Medulla oblongata (tissue), 1 donor: ENCODE measurements around the gene DNAL1.
"Not testable (repeated sequence)": the region's sequence is repeated elsewhere in the genome, so short reads cannot be mapped to it uniquely, and the experiment has no call there.

Source experiments
- DNase-seq: peaks from one replicate; pipeline ENCODE4 v3.0.0-alpha.2; 2015; ENCODE audit errors: extremely low spot score

The DNAL1 gene

GRCh38 chr14:73640796-73641365 is 3.9 kb upstream of the DNAL1 start:
- DNase-seq, result no peak

DNA sequence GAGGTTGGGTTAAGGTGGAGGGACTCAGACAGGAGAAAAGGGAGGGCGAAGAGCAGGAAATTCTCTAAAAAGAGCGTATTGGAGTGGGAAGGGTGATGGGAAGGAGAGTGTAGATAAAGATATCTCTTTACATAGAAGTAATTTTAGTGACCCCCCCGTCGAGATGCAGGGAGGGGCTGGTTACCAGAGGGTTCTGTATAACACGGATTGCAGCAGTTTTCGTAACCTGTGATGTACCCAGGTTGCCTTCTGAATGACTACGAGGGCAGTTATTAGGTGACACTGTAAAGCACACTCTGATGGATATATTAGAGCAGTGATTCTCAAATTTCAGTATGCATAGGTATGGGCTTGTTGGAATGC is 443 bp downstream of the DNAL1 start:
- no peak for DNase-seq

GRCh38 chr14:73651005-73651404 is 6.2 kb downstream of the DNAL1 start:
- DNase-seq, result no peak

DNA sequence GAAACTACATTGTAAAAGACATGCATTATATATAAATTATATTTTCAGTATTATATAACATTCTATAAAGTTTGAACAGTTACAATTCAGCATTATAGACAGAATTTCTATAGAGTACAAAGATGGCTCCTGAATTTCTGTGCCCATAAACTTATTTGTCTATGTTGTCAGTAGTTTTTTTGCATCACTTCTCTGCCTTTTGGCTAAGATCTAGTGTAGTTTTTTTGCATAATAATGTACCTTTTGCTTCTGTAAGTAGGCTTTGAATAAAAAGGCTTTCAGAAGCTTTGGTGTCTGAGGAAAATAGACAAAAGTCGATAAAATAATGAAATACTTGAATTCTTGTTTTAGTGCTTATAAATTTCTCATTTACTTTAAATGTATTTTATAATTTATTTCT is 11.1 kb downstream of the DNAL1 start:
- DNase-seq, result no peak

DNA sequence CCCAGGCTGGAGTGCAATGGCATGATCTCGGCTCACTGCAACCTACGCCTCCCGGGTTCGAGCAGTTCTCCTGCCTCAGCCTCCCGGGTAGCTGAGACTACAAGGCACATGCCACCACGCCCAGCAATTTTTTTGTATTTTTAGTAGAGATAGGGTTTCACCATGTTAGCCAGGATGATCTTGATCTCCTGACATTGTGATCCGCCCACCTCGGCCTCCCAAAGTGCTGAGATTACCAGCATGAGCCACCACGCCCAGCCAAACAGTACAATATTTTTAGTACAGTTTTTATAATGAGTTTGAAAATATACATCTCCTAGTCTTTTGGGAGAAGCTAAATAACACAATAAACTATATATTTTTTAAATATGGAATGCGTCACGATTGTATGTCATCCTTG is 14.4 kb downstream of the DNAL1 start:
- DNase-seq, result not testable (repeated sequence)

DNA sequence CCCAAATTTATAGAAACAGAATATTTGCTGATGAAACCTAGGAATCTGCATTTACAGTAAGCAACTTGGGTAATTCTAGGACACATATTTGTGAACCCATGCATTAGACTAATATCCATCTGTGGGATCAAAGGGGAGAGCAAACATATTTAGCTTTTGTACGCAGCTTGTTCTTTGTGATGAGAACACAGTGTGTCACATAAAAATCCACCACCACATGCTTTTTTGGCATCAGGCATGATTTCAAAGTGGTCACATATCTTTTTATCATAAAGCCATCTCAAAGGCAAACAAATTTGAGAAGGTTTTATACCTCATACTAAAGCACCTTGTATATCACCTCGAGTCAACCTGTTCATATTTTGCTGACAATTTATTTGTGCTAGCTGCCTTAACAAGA is 15.7 kb downstream of the DNAL1 start:
- DNase-seq, result no peak

GRCh38 chr14:73661872-73662271 is 17.1 kb downstream of the DNAL1 start:
- no peak for DNase-seq

- DNase-seq, result no peak
These were observed 17.7 kb downstream of the DNAL1 start for GRCh38 chr14:73662487-73662943.

DNA sequence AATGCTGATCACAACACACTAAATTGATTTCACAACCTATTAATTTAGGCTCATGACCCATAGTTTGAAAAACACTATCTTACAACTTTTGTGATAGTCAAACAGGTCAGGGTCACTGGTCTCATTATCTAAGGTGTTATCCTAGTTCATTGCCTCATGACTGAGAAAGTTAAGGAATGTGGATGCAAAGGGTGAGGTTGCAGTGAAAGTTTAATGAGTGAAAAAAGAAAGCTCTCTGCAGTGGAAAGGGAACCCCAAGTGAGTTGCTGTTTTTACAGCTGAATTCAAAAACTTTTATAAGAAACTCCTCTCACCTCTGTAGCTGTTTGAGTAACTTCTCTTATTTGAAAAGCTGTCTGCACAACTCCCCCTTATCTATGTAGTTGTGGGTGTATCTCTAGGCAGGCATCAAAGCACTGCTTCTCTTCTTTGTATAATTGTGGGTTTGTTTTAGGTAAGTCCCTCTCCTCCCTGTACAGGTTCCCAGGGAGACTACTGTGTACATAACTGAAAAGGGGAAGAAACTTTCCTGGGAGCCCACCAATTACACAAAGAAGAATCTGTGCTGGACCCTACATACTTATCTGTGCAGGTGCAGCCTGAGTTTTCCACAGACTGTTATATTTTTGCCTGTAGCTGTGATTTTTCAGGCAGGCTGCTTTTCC is 18.9 kb downstream of the DNAL1 start:
- DNase-seq, result no peak

DNA sequence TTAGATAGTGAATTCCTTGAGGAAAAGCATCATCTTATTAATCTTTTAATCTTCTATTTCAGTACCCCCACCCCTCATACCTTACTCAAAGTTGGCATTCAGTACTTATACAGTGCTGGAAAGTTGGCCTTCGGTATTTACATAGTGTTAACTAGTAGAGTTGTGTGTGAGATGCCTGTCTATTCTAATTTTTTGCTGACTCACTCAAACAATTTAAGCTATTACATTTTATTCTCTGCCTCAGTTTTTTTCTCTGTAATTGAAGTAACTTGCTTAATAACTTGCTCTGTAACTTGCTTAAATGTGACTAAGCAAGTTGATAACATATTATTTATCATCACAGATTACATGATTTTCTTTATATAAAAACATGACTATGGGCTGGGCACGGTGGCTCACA is 20.3 kb downstream of the DNAL1 start:
- no peak for DNase-seq

DNA sequence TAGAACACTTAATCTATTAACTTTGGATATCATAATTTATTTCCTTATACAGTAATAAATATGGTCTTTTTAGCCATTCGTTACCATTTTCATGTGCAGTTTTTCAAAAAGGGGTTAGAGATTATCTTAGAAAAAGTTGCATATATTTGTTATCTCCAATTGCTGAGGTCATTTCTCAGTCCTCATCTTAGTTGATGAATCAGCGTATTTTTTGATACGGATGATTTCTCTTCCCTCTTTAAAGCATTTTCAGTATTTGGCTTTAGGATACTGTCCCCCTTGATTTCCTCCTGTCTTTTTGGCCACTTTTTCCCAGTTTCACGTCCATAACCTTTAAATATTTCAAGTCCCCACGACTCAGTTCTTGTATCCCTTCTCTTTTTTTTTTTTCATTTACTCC is 21.8 kb downstream of the DNAL1 start:
- no peak for DNase-seq

DNA sequence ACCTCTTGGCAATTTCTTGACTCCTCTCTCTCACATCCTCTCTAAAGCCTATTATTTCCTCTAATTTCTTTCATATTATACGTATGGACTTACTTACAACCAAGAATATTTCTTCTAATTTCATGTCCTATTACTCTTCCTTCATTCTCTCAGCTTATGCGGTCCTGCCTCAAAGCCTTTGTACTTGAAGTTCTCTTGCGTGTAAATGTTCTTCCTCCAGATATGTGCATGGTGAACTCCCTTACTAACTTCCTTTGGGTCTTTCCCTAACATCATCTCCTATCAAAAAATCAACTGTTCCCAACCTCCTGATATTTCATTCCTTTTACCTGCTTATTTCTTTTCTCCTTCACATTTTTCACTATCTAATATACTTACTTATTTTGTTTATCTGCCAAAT is 23.1 kb downstream of the DNAL1 start:
- DNase-seq, result no peak

GRCh38 chr14:73674986-73675385 is 30.2 kb downstream of the DNAL1 start:
- no peak for DNase-seq

DNA sequence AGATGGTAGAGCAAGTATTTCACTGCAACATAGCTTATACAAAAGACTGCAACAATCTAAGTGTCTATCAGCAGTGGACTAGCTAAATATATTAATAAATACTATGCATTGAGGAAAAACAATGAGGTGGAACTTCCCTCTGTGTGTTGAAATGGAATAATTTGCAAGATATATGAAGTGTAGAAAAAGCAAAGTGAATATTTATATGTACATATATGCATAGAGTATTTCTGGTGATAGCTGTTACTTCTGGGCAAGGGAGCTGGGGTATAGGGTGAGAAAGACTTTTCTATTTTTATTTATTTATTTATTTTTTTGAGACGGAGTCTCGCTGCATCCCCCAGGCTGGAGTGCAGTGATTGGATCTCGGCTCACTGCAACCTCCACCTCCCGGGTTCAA is 33.9 kb downstream of the DNAL1 start:
- DNase-seq, result no peak

DNA sequence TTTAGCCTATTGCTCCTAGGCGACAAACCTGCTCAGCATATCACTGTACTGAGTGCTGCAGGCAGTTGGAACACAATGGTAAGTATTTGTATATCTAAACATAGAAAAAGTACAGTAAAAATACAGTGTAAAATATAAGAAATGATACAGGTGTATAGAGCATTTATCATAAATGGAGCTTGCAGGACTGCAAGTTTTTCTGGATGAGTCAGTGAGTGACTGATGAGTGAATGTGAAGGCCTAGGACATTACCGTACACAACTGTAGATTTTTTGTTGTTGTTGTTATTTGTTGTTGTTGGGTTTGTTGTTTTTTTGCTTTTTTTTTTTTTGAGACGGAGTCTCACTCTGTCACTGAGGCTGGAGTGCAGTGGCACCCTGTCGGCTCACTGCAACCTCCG is 36.0 kb downstream of the DNAL1 start:
- no peak for DNase-seq

DNA sequence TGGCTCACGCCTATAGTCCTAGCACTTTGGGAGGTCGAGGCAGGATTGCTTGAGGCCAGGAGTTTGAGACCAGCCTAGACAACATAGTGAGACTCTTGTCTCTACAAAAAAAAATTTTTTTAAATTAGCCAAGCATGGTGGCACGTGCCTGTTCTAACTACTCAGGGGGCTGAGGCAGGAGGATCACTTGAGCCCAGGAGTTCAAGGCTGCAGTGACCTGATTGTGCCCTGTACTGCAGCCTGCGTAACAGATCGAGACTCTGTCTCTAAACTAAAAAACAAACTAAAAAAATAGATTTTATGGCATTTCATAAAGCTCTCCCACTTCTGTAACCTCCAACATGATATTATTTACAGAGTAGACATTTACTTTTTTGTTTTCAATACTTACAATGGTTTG is 39.8 kb downstream of the DNAL1 start:
- DNase-seq, result no peak

DNA sequence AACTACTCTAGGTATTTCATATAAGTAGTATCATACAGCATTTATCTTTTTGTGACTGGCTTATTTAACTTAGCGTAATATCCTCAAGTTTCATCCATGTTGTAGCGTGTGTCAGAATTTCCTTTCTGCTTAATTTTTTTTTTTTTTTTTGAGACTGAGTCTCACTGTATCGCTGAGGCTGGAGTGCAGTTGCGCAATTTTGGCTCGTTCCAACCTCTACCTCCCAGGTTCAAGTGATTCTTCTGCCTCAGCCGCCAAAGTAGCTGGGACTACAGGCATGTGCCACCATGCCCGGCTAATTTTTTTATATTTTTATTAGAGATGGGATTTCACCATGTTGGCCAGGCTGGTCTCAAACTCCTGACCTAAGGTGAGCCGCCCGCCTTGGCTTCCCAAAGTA is 40.5 kb downstream of the DNAL1 start:
- no peak for DNase-seq

GRCh38 chr14:73686901-73687300 is 42.1 kb downstream of the DNAL1 start:
- DNase-seq, result no peak

- DNase-seq, result no peak
These were observed 49.3 kb downstream of the DNAL1 start for GRCh38 chr14:73694083-73694482.

GRCh38 chr14:73695082-73695481 is 50.3 kb downstream of the DNAL1 start:
- DNase-seq, result no peak

- no peak for DNase-seq
These were observed 51.2 kb downstream of the DNAL1 start for GRCh38 chr14:73695997-73696396.

DNA sequence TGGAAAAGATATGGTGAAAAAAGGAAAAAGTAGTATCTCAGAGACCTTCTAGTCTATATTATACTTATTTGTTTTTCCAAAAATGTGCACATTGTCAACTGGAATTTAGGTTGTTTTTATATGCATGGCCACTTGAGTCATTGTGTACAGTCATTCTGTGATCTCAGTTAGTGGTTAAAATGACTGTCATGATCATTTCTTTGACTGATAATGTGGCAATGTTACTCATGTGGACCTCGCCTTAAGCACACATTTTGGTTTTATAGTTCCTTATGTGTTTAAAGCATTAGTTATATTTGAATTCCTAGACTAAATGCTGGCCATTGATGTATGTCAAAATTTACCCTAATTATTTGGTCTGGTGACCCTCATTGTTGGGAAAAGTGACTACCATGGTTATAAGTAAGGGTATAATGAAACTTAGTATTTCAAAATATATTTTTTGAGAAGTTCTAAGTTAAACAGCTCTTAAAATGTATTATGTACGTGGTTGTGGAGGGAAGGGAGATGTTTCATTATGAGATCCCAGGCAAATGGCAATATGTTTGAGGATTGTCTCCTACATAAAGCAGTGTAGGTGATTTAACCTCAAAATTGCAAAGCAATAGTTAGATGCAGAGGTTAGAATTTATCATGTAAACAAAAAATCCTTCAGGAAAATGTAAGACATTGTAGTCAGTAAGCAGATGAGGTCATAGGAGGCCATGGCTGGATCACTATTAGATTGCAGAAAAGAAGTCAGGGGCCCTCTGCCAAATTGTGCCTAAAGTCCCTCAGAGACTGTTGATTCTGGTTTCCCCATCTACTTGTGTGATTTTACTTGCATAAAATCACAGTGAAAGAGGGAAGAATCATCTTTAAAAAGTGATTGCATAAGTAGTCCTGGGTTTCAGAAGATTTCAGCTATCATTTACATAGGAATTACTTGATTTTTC is 51.9 kb downstream of the DNAL1 start:
- no peak for DNase-seq

- no peak for DNase-seq
These were observed 55.5 kb downstream of the DNAL1 start for GRCh38 chr14:73700325-73700724.
